Lower leg skin (tissue), 4 donors: ENCODE results near the gene ATG5. TPM values are rescaled to one million over a fixed set of nuclear protein-coding genes. Genes with fewer than 3 reads are reported as not detected.

ENCODE experiments used
- DNase-seq, 2 donors: peaks; one replicate each; pipeline ENCODE4 v3.0.0-alpha.2; 2019; ENCODE audit warnings: low spot score in 2 of 2
- H3K4me3 ChIP-seq: fragments of 200-600 bp; sonication (generic); 2 replicates; pipeline ENCODE4 v1.5.1; 2017; ENCODE audit warnings: mild to moderate bottlenecking, low read depth; ENCODE audit not compliant: poor library complexity, severe bottlenecking
- POLR2A ChIP-seq, 2 donors: fragments of 450-650 bp; IDR thresholded peaks; one replicate each; pipeline ENCODE4 v1.6.1; 2016 to 2017; ENCODE audit warnings: antibody characterized with exemption in 2 of 2, mild to moderate bottlenecking in 1 of 2, moderate library complexity in 1 of 2
- WGBS, 2 donors: methylation state at CpG; one replicate each; pipeline ENCODE4 v1.1.5; 2018; 5-methylcytosine and 5-hydroxymethylcytosine counted together
- intact Hi-C: fragments of 100-400 bp; cut with DNase I; formaldehyde crosslinking; loops from one replicate; pipeline ENCODE4 v1.15.0; 2023; ENCODE audit warnings: low total_unique reads
- total RNA-seq, 4 donors: library from RNA; depleted of rRNA; stranded (reverse); fragments of >200 nt; gene quantifications; one replicate each; pipeline ENCODE4 v1.1.0, GENCODE V29; 2016
- TF ChIP-seq, protein P1 (sequence below), 3 donors: fragments of 450-650 bp; IDR thresholded peaks; one replicate each; pipeline ENCODE4 v1.5.1; 2016; ENCODE audit warnings: antibody characterized with exemption in 3 of 3, mild to moderate bottlenecking in 3 of 3, moderate library complexity in 2 of 3

Gene ATG5
- 10 to 100 TPM; 15.5 to 19.4 (median 16.7) TPM for total RNA-seq

DNA sequence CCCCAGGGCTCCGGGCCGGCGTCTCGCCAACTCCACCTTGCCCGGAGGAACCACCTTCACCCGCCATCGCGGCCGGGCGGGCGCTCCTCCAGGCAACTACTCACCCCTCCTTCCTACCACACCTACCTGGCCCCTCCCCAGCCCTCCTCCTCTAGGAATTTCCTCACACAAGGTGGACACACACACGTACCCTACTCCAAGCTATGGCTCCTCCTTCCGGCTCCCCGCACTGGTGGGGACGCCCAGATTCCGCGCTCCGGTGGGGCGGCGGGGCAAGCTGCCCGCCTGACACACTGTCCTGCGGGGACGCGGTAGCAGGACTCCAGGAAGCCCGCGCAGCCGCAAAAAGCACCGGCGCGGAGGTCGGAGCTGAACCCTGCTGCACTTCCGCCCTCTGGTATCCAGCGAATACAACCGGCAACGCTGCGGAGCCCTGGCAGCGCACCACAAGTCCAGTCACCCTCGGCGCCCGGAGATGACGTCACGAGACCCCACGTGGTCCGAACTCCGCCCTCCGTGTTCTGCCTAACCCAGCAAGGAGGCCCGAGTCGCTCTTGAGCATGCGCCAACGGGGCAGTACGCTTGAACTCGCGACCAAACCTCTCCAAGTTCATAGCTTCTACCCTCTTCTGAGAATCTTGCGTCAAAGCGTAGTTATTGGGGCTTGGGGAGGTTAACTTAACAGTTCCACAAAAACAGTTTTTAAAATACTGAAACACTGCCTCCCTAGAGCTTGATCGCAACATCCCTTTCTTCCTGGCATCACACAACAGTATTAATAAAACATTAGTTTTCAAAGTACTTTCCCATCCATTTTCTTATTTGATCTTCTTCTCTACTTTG, at the start of gene ATG5:
ATG5 (minus strand) TSS at position 425 of the 843 bp plus-strand sequence. CDS start 9,552 bp downstream, outside the sequence.
- DNase-seq = peak; percentile 99 to 100
- H3K4me3 ChIP-seq = peak within 1 kb of the TSS; percentile 97
- 1 to 2% methylated on average over 37 to 52 of the region's 56 CpGs for WGBS, 2 donors
- TF ChIP-seq, protein P1, sequence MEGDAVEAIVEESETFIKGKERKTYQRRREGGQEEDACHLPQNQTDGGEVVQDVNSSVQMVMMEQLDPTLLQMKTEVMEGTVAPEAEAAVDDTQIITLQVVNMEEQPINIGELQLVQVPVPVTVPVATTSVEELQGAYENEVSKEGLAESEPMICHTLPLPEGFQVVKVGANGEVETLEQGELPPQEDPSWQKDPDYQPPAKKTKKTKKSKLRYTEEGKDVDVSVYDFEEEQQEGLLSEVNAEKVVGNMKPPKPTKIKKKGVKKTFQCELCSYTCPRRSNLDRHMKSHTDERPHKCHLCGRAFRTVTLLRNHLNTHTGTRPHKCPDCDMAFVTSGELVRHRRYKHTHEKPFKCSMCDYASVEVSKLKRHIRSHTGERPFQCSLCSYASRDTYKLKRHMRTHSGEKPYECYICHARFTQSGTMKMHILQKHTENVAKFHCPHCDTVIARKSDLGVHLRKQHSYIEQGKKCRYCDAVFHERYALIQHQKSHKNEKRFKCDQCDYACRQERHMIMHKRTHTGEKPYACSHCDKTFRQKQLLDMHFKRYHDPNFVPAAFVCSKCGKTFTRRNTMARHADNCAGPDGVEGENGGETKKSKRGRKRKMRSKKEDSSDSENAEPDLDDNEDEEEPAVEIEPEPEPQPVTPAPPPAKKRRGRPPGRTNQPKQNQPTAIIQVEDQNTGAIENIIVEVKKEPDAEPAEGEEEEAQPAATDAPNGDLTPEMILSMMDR (IDR thresholded peaks at IDR 0.05) = no peak
- no peak for TF ChIP-seq POLR2A (IDR thresholded peaks at IDR 0.05)
- intact Hi-C loops = no loop called here

DNA sequence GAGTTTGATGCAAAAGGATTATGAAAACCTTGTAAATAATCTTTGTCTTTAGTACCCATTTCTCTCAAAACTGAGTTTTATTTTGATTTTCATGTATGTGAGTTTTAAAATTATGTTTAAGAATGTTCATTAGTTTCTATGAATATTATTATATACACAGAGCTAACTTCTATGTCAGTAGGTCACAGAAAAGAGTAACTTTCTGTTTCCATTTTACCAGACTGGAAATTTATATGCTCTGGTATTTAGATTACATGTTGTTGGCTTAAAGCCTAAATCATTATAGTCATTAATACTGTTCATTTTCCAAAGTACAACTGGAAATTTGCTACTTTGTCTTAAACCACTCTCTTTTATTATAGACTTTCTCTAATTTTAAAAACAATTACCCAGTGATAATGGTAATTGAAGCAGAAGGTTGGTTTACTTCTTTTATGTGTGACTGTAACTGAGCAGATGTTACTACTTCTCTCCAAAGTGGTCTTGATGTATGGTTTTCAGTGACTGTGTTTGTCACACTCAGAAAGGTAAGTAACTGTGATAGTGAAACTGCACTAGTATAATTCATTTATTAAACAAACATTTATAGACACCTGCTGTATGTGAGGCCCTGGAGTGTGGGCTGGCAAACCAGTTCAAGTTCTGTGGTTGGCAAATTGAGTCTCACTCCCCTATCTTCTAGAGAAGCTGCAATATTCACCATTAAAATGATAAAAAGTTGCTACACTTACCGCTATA, 48.1 kb upstream of the ATG5 start:
- DNase-seq = no peak
- intact Hi-C loops = no loop called here
- H3K4me3 ChIP-seq = no peak overlapping the region
- no peak for TF ChIP-seq POLR2A (IDR thresholded peaks at IDR 0.05)
- TF ChIP-seq, protein P1 (IDR thresholded peaks at IDR 0.05) = no peak
- whole genome bisulfite sequencing, 2 donors = 91 to 97% methylated on average over 1 of the region's 1 CpG

DNA sequence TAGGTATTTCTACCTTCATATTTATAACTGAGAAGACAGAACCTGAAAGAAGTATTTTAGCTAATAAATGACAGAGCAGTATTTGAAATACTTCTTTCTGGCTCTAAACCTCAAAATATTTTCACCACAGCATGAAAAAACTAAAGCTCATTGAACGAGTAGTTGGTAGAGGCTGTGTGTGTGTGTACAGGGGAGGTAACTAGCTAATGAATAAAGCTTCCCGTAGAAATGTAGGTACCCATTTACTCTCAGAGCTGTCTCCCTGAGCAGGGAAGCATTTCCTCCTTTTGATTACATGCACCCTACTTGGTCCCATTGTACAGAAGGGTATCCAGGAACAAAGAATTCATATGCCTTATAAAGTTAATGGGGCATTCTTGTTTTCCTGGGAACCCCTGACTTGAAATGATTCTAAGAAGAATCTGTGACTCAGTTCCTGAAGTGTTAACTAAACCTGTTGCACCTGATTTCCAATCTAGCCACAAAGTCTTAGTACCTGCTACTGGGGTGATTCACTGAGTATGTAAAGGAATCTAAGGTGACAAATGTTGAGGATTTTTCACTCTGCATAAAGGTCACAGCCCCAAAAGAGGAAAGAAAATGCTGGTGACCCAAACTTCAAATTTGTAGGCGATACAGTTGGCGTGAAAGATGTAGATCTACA, 47.4 kb upstream of the ATG5 start:
- DNase-seq = no peak
- WGBS, 2 donors = 74 to 83% methylated on average over 4 of the region's 4 CpGs
- intact Hi-C loops = no loop called here
- TF ChIP-seq POLR2A (IDR thresholded peaks at IDR 0.05) = no peak
- TF ChIP-seq, protein P1 (IDR thresholded peaks at IDR 0.05) = no peak
- H3K4me3 ChIP-seq = no peak overlapping the region

DNA sequence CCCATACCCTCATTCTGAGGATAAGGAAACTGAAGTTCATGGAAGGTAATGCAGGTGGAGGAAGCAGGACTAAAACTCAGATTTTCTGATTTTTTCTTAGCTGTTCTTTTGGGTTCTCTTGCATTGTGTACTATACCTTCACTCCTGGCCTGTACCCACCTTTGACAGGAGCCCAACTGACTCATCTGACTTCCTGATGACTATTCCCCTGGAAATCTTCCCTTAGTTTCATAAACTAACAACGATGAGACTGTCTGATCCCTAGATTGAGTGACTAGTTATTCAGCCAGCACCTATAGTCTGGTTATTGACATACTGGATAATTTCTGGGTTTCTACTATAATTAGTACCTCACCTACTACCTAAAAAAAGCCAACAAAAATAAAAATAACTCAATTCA, 45.1 kb upstream of the ATG5 start:
- no peak for DNase-seq
- 32 to 40% methylated on average over 1 of the region's 1 CpG for WGBS, 2 donors
- TF ChIP-seq, protein P1 (IDR thresholded peaks at IDR 0.05) = no peak
- no peak for TF ChIP-seq POLR2A (IDR thresholded peaks at IDR 0.05)
- no peak overlapping the region for H3K4me3 ChIP-seq
- intact Hi-C loops = no loop called here

DNA sequence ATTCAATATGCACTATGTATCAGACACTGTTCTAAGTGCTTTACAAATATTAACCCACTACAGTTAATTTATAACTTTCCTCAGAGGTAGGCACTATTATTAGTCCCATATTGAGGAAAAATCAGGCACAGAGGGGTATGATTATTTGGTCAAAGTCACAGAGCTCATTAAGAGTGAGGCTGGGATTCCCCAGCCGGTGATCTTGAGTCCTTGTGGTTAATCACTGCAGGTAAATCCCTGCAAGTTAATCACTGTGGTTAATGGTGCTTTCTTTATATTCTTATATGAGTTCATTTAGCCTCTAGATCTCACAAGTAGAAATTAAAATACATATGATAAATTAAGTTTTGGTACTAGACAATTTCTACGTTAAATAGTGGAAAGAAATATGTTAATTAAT, 44.2 kb upstream of the ATG5 start:
- 58 to 60% methylated on average over 2 of the region's 2 CpGs for WGBS, 2 donors
- intact Hi-C loops = no loop called here
- TF ChIP-seq, protein P1 (IDR thresholded peaks at IDR 0.05) = no peak
- TF ChIP-seq POLR2A (IDR thresholded peaks at IDR 0.05) = no peak
- H3K4me3 ChIP-seq = no peak overlapping the region
- no peak for DNase-seq
